Hematopoietic multipotent progenitor cell (in vitro differentiated cells): ENCODE results near the gene STAC. TPM values are rescaled to one million over a fixed set of nuclear protein-coding genes. Genes with fewer than 3 reads are reported as not detected.

Experiments used
- DNase-seq, 3 donors: peaks; one replicate each; pipeline ENCODE4 v3.0.0-alpha.2; 2011 to 2015; ENCODE audit warnings: low read depth in 2 of 3, low spot score in 2 of 3
- total RNA-seq: library from RNA; depleted of rRNA; stranded (reverse); fragments of >200 nt; gene quantifications from one replicate; pipeline ENCODE4 v1.2.3, GENCODE V29; 2012

Gene STAC
- total RNA-seq, 1 donor: 6.5 TPM

- no peak for DNase-seq
These were observed 131.6 kb downstream of the STAC start for GRCh38 chr3:36511791-36512486.

- DNase-seq: no peak
These were observed 132.3 kb downstream of the STAC start for GRCh38 chr3:36512555-36512954.

- no peak for DNase-seq
These were observed 133.9 kb downstream of the STAC start for GRCh38 chr3:36514171-36514570.

GRCh38 chr3:36519682-36520081 lies 139.4 kb downstream of the STAC start:
- no peak for DNase-seq

GRCh38 chr3:36520241-36521006 lies 140.1 kb downstream of the STAC start:
- no peak for DNase-seq

DNA sequence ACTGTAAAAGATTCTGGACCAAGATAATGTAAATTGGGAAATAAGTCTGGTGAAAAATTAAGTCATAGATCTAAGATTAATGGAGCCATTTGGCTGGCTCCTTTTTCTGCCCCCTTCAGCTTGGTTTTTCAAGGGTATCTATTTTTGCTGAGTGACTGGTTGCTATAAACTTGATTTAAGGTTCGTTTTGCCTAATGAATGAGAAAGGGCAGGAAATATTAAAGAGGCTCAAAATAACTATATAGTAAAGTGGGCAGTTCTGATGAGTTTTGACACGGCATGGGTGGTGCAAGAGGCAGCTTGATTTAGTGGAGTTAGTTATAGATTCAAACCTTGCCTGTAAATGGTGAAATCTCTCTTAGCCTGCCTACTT lies 140.7 kb downstream of the STAC start:
- DNase-seq: no peak

DNA sequence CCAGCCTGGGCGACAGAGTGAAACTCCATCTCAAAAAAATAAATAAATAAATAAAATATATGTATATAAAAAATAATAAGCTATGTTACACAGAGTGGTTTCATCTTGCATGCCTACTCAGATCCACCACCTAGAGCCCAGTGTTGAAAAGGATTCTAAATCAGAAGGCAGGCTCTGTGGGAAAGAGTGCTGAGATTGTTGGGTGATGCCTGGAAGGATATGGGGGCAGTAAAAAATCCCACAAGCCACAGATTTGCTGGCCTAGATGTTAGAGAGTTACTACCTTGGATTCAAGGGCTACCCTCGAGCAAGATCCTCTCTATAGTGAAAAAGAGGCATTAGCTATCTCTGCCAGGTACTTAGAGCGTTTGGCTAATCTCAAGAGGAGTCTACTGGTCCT lies 144.3 kb downstream of the STAC start:
- no peak for DNase-seq

DNA sequence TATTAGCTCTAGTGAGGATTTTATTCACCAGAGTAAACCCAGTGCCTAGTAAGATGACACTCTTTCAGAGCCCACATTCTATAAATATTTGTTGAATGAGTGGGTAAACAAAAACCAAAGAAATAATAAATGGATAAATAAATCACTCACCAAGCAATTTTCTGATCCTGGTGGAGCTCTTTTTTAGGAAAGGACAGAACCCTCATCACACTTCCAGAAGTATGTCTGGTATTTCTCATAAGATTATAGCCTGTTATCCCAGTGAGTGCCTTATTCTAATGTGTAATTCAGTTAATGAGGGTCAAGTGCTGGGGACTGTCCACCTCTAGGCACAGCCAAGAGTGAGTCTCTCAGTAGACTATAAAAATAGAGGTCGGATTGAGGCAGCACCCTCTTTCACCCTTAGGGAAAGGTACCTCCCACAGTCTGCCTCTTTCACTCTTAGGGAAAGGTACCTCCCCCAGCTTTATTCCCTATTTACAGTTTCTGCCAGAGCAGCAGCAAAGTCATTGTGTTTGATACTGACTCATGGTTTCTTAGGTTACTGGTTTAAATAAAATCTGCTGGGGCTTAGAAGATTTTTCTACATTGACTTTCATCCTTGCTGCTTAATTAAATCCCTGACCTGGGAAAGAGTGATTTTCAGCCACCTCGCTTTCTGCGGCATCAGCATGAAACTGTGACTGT lies 145.0 kb downstream of the STAC start:
- DNase-seq: no peak

GRCh38 chr3:36538136-36538749 lies 157.9 kb downstream of the STAC start:
- no peak for DNase-seq

DNA sequence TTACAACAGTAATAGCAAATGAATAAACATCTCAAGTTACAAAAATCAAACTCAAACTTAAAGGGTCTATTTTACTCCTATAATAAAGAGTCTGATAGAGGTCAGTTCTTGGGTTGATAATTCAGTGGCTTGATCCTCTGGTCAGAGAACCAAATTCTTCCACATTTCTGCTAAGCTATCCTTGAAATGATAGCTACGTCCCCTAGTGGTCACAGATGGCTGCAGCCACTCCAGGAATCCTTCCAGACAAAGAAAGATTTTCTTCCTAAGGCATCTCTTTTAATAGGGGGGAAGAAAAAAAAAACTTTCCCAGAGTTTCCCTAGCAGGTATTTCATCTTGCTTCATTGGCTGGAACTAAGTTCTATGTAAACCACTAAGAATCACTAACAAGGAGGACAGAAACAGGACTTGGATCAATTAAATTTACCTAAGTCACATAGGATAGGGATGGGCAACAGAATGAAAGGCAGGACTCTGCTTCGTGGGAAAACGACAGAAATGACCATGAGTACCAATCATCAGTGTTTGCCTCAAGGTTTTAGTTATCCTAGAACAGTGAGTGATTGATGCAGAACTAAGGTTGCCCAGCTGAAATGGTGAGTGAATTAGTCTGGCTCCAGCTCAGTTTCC lies 160.7 kb downstream of the STAC start:
- peak in 1 of 3 donors; percentile 37 for DNase-seq

- DNase-seq: no peak
These were observed 161.9 kb downstream of the STAC start for GRCh38 chr3:36542186-36542585.

DNA sequence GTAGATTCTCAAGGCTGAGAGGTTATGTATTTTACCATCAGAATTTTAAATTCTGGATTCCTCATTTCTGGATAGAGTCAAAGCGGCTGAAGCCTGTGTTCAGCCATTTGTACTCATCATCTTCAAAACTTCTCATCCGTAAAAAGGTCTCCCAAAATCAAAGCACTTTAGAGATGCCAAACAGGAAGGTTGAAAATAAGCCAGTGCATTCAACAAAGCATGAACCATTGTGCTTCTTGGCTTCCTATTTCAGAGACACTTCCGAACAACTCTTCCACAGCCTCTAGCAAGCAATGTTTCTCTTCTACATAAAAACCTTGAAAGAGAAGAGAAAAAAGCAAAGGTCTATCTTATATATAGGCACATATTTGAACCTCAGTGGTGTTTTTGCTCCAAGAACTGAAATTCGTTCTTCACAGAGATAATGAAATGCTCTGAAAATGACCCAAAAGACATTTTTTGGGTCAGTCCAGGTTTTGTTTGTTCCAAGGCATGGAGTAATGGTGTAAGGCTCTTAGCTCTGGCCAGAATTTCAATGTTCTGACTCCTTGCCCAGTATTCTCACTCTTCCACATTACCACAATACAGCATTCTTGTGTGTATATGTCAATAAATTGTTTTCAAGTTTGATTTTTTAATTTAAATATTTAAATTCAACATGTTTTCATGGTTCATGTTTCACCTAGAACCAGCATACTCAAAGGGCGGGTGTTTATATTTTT lies 163.1 kb downstream of the STAC start:
- DNase-seq: no peak

- no peak for DNase-seq
These were observed 165.9 kb downstream of the STAC start for GRCh38 chr3:36546226-36546625.

GRCh38 chr3:36548712-36549111 lies 168.4 kb downstream of the STAC start:
- DNase-seq: no peak

DNA sequence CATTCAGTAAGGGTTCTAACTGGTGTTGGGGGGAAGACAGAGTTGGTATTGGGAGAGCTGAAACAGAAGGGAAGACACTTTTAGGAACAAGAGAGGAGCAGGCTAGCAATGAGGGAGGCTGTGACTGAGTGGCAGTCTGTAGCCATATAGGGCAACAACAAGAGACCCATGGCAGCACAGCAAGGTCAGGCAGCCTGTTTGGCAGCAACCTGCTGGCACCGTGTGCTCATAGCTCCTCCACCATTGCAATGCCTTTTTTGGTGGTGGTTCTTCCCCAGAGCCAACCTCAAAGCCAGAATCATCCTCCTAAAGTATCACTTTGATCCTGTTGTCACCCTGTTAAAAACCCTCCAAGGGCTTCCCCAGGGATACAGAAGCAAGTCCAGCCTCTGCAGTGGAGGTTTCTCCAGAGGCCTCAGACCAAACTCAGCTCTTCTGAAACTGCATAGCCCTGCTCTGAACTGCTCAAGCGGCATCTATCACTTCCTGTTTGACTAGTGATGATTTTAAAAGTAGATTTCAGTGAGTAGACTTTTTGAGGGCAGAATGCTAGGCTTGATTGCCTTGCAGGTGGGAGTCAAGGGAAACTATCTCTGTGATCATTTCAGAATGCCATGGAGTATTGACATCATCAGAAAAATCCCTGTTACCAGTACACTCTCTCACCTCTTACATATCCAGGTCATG lies 176.9 kb downstream of the STAC start:
- no peak for DNase-seq

DNA sequence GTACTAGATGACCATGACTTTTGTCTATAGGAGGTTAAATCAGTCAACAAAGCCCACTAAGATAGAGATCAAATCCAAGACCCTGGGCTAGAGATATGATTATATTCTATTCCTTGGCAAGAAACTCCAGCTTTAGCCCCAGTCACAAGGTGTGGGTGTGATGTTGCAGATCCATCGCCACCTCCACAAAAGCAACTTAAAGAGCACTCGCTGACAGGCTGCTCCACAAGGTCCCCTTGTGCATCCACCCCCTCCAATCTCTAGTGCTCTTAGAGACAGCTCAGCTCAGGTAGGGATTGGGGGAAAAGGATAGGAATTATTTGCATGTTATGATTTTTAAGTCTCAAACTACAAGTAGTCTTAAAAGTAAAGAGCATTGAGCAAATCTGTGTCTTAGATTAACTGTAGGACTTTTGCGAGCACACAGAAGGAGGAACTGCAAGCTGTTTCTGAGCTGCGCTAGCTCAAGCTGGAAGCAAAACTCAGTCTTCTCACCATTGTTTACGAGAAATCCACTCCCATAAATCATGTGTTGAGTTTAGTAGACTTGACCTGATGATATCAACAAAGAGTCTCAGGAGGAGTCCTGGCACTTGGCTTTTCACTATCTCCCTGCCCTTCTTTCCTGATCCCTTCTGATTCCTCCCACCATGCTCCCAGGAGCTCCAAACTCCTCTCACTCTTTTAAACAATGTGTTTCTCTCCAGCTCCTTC lies 177.6 kb downstream of the STAC start:
- DNase-seq: peak in 1 of 3 donors; percentile 34

- DNase-seq: no peak
These were observed 178.7 kb downstream of the STAC start for GRCh38 chr3:36558961-36559360.

GRCh38 chr3:36560685-36561084 lies 180.4 kb downstream of the STAC start:
- DNase-seq: no peak

DNA sequence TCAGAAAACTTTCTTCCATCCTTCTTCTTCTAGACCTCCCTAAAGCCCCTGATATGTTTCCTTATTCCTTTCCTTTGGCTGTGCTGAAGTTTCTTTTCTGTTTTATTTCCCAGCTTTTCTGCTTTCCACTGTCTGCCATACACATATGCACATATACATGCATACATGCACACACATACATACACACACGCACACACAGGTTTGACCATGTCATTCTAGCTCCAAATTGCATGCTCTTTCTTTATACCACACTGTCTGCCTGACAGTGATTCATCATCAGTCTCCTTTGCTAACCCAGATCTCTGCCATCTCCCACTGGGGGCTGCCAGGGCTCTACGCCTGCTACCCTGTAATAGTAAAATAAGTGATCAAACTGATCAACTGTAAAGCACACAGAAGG lies 181.3 kb downstream of the STAC start:
- DNase-seq: no peak
